Measurements from ENCODE around the gene LIMS2. TPM values are rescaled to one million over a fixed set of nuclear protein-coding genes. Genes with fewer than 3 reads are reported as not detected.

Gene LIMS2
- total and polyA plus RNA-seq, 9 donors, result 7.7 to 51.9 (median 35.0) TPM

- no peaks in the 10 kb centered on the region for H3K9me3 ChIP-seq (replicated peaks; ENCODE audit: control insufficient read depth, low read depth, low read length)
- DNase-seq, result no peak
- H3K27me3 ChIP-seq (ENCODE audit: control insufficient read depth, insufficient read depth, low read length), result no peaks in the 10 kb centered on the region
- H3K4me3 ChIP-seq (ENCODE audit: low read length), result no peak overlapping the region
- WGBS (ENCODE audit: insufficient coverage), result no CpG with 5 or more reads among the region's 4 CpGs
- no peaks in the 10 kb centered on the region for H3K4me1 ChIP-seq (ENCODE audit: control insufficient read depth, insufficient read depth, low read length)
- H3K36me3 ChIP-seq (ENCODE audit: control insufficient read depth, insufficient read depth, low read length), result no peaks in the 10 kb centered on the region
- H3K27ac ChIP-seq (ENCODE audit: low read length), result no peak overlapping the region
These were observed 77.3 kb downstream of the LIMS2 start for GRCh38 chr2:127597984-127598380.

- DNase-seq, result no peak
- Histone ChIP-seq H3K4me3 (ENCODE audit: low read length) (no peak overlapping the region), H3K27me3 (ENCODE audit: control insufficient read depth, insufficient read depth, low read length) (no peaks in the 10 kb centered on the region), H3K27ac (ENCODE audit: low read length) (no peak overlapping the region), H3K36me3 (ENCODE audit: control insufficient read depth, insufficient read depth, low read length) (no peaks in the 10 kb centered on the region), H3K9me3 (replicated peaks; ENCODE audit: control insufficient read depth, low read depth, low read length) (no peaks in the 10 kb centered on the region), H3K4me1 (ENCODE audit: control insufficient read depth, insufficient read depth, low read length) (no peaks in the 10 kb centered on the region)
- WGBS (ENCODE audit: insufficient coverage), result 75% methylated on average over 4 of the region's 17 CpGs
These were observed 78.0 kb downstream of the LIMS2 start for GRCh38 chr2:127597046-127597983.

GRCh38 chr2:127596311-127597045, 78.9 kb downstream of the LIMS2 start:
- no peak for DNase-seq
- no peaks in the 10 kb centered on the region for H3K27me3 ChIP-seq (ENCODE audit: control insufficient read depth, insufficient read depth, low read length)
- no peaks in the 10 kb centered on the region for H3K9me3 ChIP-seq (replicated peaks; ENCODE audit: control insufficient read depth, low read depth, low read length)
- 93% methylated on average over 8 of the region's 14 CpGs for WGBS (ENCODE audit: insufficient coverage)
- no peaks in the 10 kb centered on the region for H3K4me1 ChIP-seq (ENCODE audit: control insufficient read depth, insufficient read depth, low read length)
- no peaks in the 10 kb centered on the region for H3K36me3 ChIP-seq (ENCODE audit: control insufficient read depth, insufficient read depth, low read length)
- H3K4me3 ChIP-seq (ENCODE audit: low read length), result no peak overlapping the region
- no peak overlapping the region for H3K27ac ChIP-seq (ENCODE audit: low read length)

- H3K9me3 ChIP-seq (replicated peaks; ENCODE audit: control insufficient read depth, low read depth, low read length), result no peaks in the 10 kb centered on the region
- no peak for DNase-seq
- no peaks in the 10 kb centered on the region for H3K27me3 ChIP-seq (ENCODE audit: control insufficient read depth, insufficient read depth, low read length)
- H3K4me3 ChIP-seq (ENCODE audit: low read length), result no peak overlapping the region
- no peak overlapping the region for H3K27ac ChIP-seq (ENCODE audit: low read length)
- 90% methylated on average over 8 of the region's 10 CpGs for WGBS (ENCODE audit: insufficient coverage)
- H3K4me1 ChIP-seq (ENCODE audit: control insufficient read depth, insufficient read depth, low read length), result no peaks in the 10 kb centered on the region
- H3K36me3 ChIP-seq (ENCODE audit: control insufficient read depth, insufficient read depth, low read length), result no peaks in the 10 kb centered on the region
These were observed 81.2 kb downstream of the LIMS2 start for GRCh38 chr2:127594116-127594591.

GRCh38 chr2:127593228-127594115, 81.9 kb downstream of the LIMS2 start:
- 84% methylated on average over 17 of the region's 27 CpGs for WGBS (ENCODE audit: insufficient coverage)
- no peak overlapping the region for H3K4me3 ChIP-seq (ENCODE audit: low read length)
- H3K27me3 ChIP-seq (ENCODE audit: control insufficient read depth, insufficient read depth, low read length), result no peaks in the 10 kb centered on the region
- no peaks in the 10 kb centered on the region for H3K9me3 ChIP-seq (replicated peaks; ENCODE audit: control insufficient read depth, low read depth, low read length)
- no peak overlapping the region for H3K27ac ChIP-seq (ENCODE audit: low read length)
- H3K4me1 ChIP-seq (ENCODE audit: control insufficient read depth, insufficient read depth, low read length), result no peaks in the 10 kb centered on the region
- DNase-seq, result no peak
- no peaks in the 10 kb centered on the region for H3K36me3 ChIP-seq (ENCODE audit: control insufficient read depth, insufficient read depth, low read length)

- Histone ChIP-seq H3K4me3 (ENCODE audit: low read length) (no peak overlapping the region), H3K27ac (ENCODE audit: low read length) (no peak overlapping the region), H3K9me3 (replicated peaks; ENCODE audit: control insufficient read depth, low read depth, low read length) (no peaks in the 10 kb centered on the region), H3K36me3 (ENCODE audit: control insufficient read depth, insufficient read depth, low read length) (no peaks in the 10 kb centered on the region), H3K4me1 (ENCODE audit: control insufficient read depth, insufficient read depth, low read length) (no peaks in the 10 kb centered on the region), H3K27me3 (ENCODE audit: control insufficient read depth, insufficient read depth, low read length) (no peaks in the 10 kb centered on the region)
- WGBS (ENCODE audit: insufficient coverage), result 91% methylated on average over 34 of the region's 37 CpGs
- DNase-seq, result no peak
These were observed 82.5 kb downstream of the LIMS2 start for GRCh38 chr2:127592761-127593227.

- 24% methylated on average over 4 of the region's 10 CpGs for WGBS (ENCODE audit: insufficient coverage)
- Histone ChIP-seq H3K4me1 (ENCODE audit: control insufficient read depth, insufficient read depth, low read length) (no peaks in the 10 kb centered on the region), H3K27me3 (ENCODE audit: control insufficient read depth, insufficient read depth, low read length) (no peaks in the 10 kb centered on the region), H3K36me3 (ENCODE audit: control insufficient read depth, insufficient read depth, low read length) (no peaks in the 10 kb centered on the region), H3K4me3 (ENCODE audit: low read length) (no peak overlapping the region), H3K9me3 (replicated peaks; ENCODE audit: control insufficient read depth, low read depth, low read length) (no peaks in the 10 kb centered on the region), H3K27ac (ENCODE audit: low read length) (no peak overlapping the region)
- DNase-seq, result peak; percentile 44
These were observed 84.0 kb downstream of the LIMS2 start for GRCh38 chr2:127591221-127591923.

- H3K36me3 ChIP-seq (ENCODE audit: control insufficient read depth, insufficient read depth, low read length), result no peaks in the 10 kb centered on the region
- no peak overlapping the region for H3K4me3 ChIP-seq (ENCODE audit: low read length)
- no peaks in the 10 kb centered on the region for H3K27me3 ChIP-seq (ENCODE audit: control insufficient read depth, insufficient read depth, low read length)
- 87% methylated on average over 5 of the region's 8 CpGs for WGBS (ENCODE audit: insufficient coverage)
- no peaks in the 10 kb centered on the region for H3K4me1 ChIP-seq (ENCODE audit: control insufficient read depth, insufficient read depth, low read length)
- no peaks in the 10 kb centered on the region for H3K9me3 ChIP-seq (replicated peaks; ENCODE audit: control insufficient read depth, low read depth, low read length)
- no peak overlapping the region for H3K27ac ChIP-seq (ENCODE audit: low read length)
- DNase-seq, result no peak
These were observed 84.7 kb downstream of the LIMS2 start for GRCh38 chr2:127590386-127591190.

GRCh38 chr2:127589841-127590240, 85.5 kb downstream of the LIMS2 start:
- no peak overlapping the region for H3K4me3 ChIP-seq (ENCODE audit: low read length)
- DNase-seq, result no peak
- WGBS (ENCODE audit: insufficient coverage), result 67% methylated on average over 2 of the region's 5 CpGs
- no peaks in the 10 kb centered on the region for H3K36me3 ChIP-seq (ENCODE audit: control insufficient read depth, insufficient read depth, low read length)
- no peaks in the 10 kb centered on the region for H3K4me1 ChIP-seq (ENCODE audit: control insufficient read depth, insufficient read depth, low read length)
- H3K9me3 ChIP-seq (replicated peaks; ENCODE audit: control insufficient read depth, low read depth, low read length), result no peaks in the 10 kb centered on the region
- H3K27me3 ChIP-seq (ENCODE audit: control insufficient read depth, insufficient read depth, low read length), result no peaks in the 10 kb centered on the region
- H3K27ac ChIP-seq (ENCODE audit: low read length), result no peak overlapping the region
